ENCODE results near the gene HSPBAP1. TPM values are rescaled to one million over a fixed set of nuclear protein-coding genes. Genes with fewer than 3 reads are reported as not detected.

Gene HSPBAP1
- total RNA-seq, 1 experiment from 2014 or later, result 9.8 TPM

GRCh38 chr3:122758877-122759560, 34.6 kb downstream of the HSPBAP1 start:
- Histone ChIP-seq H2BK120ac (ENCODE audit: low read depth, low read length, poor library complexity, severe bottlenecking) (no peak overlapping the region), H2AK5ac (ENCODE audit: insufficient read length, low read length) (no peak overlapping the region), H3K4me1 (ENCODE audit: insufficient read depth, low read length) (no peaks in the 10 kb centered on the region; the same call in 1 of the 2 replicates), H3K56ac (ENCODE audit: insufficient read length, low read depth, low read length) (no peak overlapping the region), H3K27ac (ENCODE audit: insufficient read length, low read depth, low read length) (no peak overlapping the region), H3K23me2 (ENCODE audit: insufficient read length, low read depth, low read length, poor library complexity, severe bottlenecking) (no peaks in the 10 kb centered on the region), H3K18ac (ENCODE audit: insufficient read length, low read depth, low read length) (no peak overlapping the region), H4K91ac (ENCODE audit: insufficient read length, low read depth, low read length) (no peak overlapping the region), H3K23ac (ENCODE audit: insufficient read length, low read depth, low read length) (no peak overlapping the region), H3K4me2 (ENCODE audit: insufficient read depth, insufficient read length, low read length) (no peak overlapping the region), H3T11ph (ENCODE audit: low read length) (no peak overlapping the region), H3K9me3 (ENCODE audit: control insufficient read depth, low read depth, low read length) (no peaks in the 10 kb centered on the region), H2BK15ac (ENCODE audit: low read depth, low read length) (no peak overlapping the region), H3K4ac (ENCODE audit: low read depth, low read length) (no peak overlapping the region), H3K9ac (ENCODE audit: extremely low read depth, insufficient read length, low read length) (no peak overlapping the region), H4K20me1 (ENCODE audit: control insufficient read depth, insufficient read depth, insufficient read length) (no peaks in the 10 kb centered on the region), H3K79me2 (ENCODE audit: insufficient read depth, low read length) (no peaks in the 10 kb centered on the region), H3K27me3 (ENCODE audit: insufficient read depth, low read length) (no peaks in the 10 kb centered on the region), H4K8ac (replicated peaks; ENCODE audit: insufficient read length, low read depth, low read length) (no peak overlapping the region), H3K14ac (ENCODE audit: insufficient read depth, low read length) (no peak overlapping the region), H2BK5ac (ENCODE audit: insufficient read length, low read length) (no peak overlapping the region), H2BK20ac (ENCODE audit: low read depth, low read length, poor library complexity, severe bottlenecking) (no peak overlapping the region), H2AFZ (ENCODE audit: low read length) (no peak overlapping the region), H2BK12ac (ENCODE audit: insufficient read length, low read depth, low read length) (no peak overlapping the region), H3K79me1 (ENCODE audit: insufficient read depth, low read depth, low read length, poor library complexity, severe bottlenecking) (no peaks in the 10 kb centered on the region), H4K5ac (ENCODE audit: insufficient read length, low read depth, low read length) (no peak overlapping the region)
- H3K27me3 Mint-ChIP-seq (ENCODE audit: low read depth), result no peaks in the 10 kb centered on the region
- H3K4me1 Mint-ChIP-seq, result peaks cover 15 to 37% of the 10 kb centered on the region in 2 experiments
- H3K9me3 Mint-ChIP-seq, result no peaks in the 10 kb centered on the region
- TF ChIP-seq CTCF (conservative IDR thresholded peaks at IDR 0.05), result no peak
- H3K27ac Mint-ChIP-seq, result no peak overlapping the region
- H3K4me3 Mint-ChIP-seq, result no peak overlapping the region
- WGBS (ENCODE audit: extremely low coverage, insufficient read length, low lambda C conversion rate), result no CpG with 5 or more reads among the region's 3 CpGs
- no peak for DNase-seq
- peaks cover 4 to 9% (median 5%) of the 10 kb centered on the region in 3 experiments; a peak in 6 of 7 replicates for H3K36me3 Mint-ChIP-seq (ENCODE audit: insufficient read depth in 1 of 3, low read depth in 3 of 3)

Data from H9 (cell line).